GM12878 (cell line): Measurements from ENCODE around the gene SPATS1. TPM values are rescaled to one million over a fixed set of nuclear protein-coding genes. Genes with fewer than 3 reads are reported as not detected.
"Not testable (repeated sequence)": the region's sequence is repeated elsewhere in the genome, so short reads cannot be mapped to it uniquely, and the experiment has no call there.

ENCODE experiments used
- ATAC-seq: fragments of 200-7000 bp; cut with Tn5 transposase; 3 replicates; pipeline ENCODE4 v1.9.1; 2020; ENCODE audit warnings: mild to moderate bottlenecking, moderate library complexity
- BruUV-seq: library from RNA; stranded (reverse); fragments of 400-500 nt; replicated peaks from 2 replicates; lab custom pipeline; 2021; lab: Mats Ljungman, UMichigan
- CTCF ChIA-PET: fragments of 300-600 bp; sonication (Branson Sonifier 250); formaldehyde crosslinking; extraction: SDS; loops from one replicate; lab custom pipeline; 2021; ENCODE audit warnings: inconsistent platforms; lab: Yijun Ruan, JAX
- POLR2A ChIA-PET: fragments of 350-600 bp; formaldehyde crosslinking; extraction: SDS; loops from one replicate; lab custom pipeline; 2021; ENCODE audit warnings: inconsistent platforms; lab: Charles Lee
- RAD21 ChIA-PET: fragments of 300-600 bp; sonication (Branson Sonifier 250); formaldehyde crosslinking; loops from one replicate; lab custom pipeline; 2023; ENCODE audit warnings: antibody characterized with exemption; ENCODE audit not compliant: unreplicated experiment; lab: Charles Lee
- SMC1A ChIA-PET: fragments of 300-600 bp; sonication (Branson Sonifier 250); formaldehyde crosslinking; loops from one replicate; lab custom pipeline; 2023; ENCODE audit not compliant: unreplicated experiment, uncharacterized antibody; lab: Charles Lee
- DNase-seq: peaks from one replicate; pipeline ENCODE4 v3.0.0-alpha.2; 2011; ENCODE audit warnings: low read depth, low spot score
- FAIRE-seq: peaks from 3 replicates; lab custom pipeline; 2011; peaks lifted over from hg19 to GRCh38; lab: Jason Lieb, UNC
- H2AFZ ChIP-seq: 2 replicates; pipeline ENCODE4 v1.6.0; 2011; ENCODE audit warnings: low read depth, low read length, control low read depth; ENCODE audit not compliant: control insufficient read depth
- H3K27ac ChIP-seq: 2 replicates; pipeline ENCODE4 v1.5.1; 2011; ENCODE audit warnings: control low read depth; ENCODE audit not compliant: control insufficient read depth, insufficient read depth
- H3K27me3 ChIP-seq, 2 experiments: replicated peaks in 1 of 2; 2 replicates each; pipeline versions ENCODE4 v1.6.0 to v1.6.1; 2011; ENCODE audit warnings: low read length in 1 of 2; ENCODE audit not compliant: control insufficient read depth in 2 of 2, insufficient read depth in 2 of 2
- H3K36me3 ChIP-seq, 2 experiments: 2 replicates each; pipeline ENCODE4 v1.5.1; 2011; ENCODE audit warnings: low read length in 1 of 2; ENCODE audit not compliant: control insufficient read depth in 2 of 2, insufficient read depth in 2 of 2
- H3K4me1 ChIP-seq: 2 replicates; pipeline ENCODE4 v1.6.1; 2011; ENCODE audit warnings: mild to moderate bottlenecking, low read length, moderate library complexity, mixed read lengths; ENCODE audit not compliant: control insufficient read depth, insufficient read depth
- H3K4me2 ChIP-seq: 2 replicates; pipeline ENCODE4 v1.6.0; 2011; ENCODE audit warnings: control low read depth; ENCODE audit not compliant: control insufficient read depth, insufficient read depth
- H3K4me3 ChIP-seq: fragments of 200-600 bp; sonication (generic); 2 replicates; pipeline ENCODE4 v1.5.1; 2016
- H3K79me2 ChIP-seq: 2 replicates; pipeline ENCODE4 v1.6.0; 2011; ENCODE audit warnings: low read length; ENCODE audit not compliant: control insufficient read depth, insufficient read depth
- H3K9ac ChIP-seq: 2 replicates; pipeline ENCODE4 v1.8.0; 2011; ENCODE audit warnings: low read length, control low read depth, mixed read lengths; ENCODE audit not compliant: control insufficient read depth, insufficient read depth
- H3K9me3 ChIP-seq: replicated peaks from 3 replicates; pipeline ENCODE4 v1.5.1; 2011; ENCODE audit warnings: mild to moderate bottlenecking, low read length; ENCODE audit not compliant: control insufficient read depth, insufficient read depth
- H4K20me1 ChIP-seq: 2 replicates; pipeline ENCODE4 v1.6.0; 2011; ENCODE audit not compliant: control insufficient read depth, insufficient read depth
- BMI1 ChIP-seq: fragments of 450-650 bp; IDR thresholded peaks from 2 replicates; pipeline ENCODE4 v1.6.1; 2016; ENCODE audit warnings: mild to moderate bottlenecking, moderate library complexity, borderline replicate concordance
- NR2F1 ChIP-seq: fragments of 450-650 bp; conservative IDR thresholded peaks from 2 replicates; pipeline ENCODE4 v1.6.1; 2017; ENCODE audit warnings: mild to moderate bottlenecking
- RFX5 ChIP-seq: IDR thresholded peaks from 2 replicates; pipeline ENCODE4 v1.6.1; 2011; ENCODE audit warnings: low read depth, low read length, improper control_type of control experiment
- TAF1 ChIP-seq: IDR thresholded peaks from 2 replicates; pipeline ENCODE4 v1.6.1; 2011; ENCODE audit warnings: mild to moderate bottlenecking, low read depth, low read length, borderline replicate concordance
- WGBS: methylation state at CpG from one replicate; pipeline ENCODE4 v1.1.6; 2016; ENCODE audit warnings: low lambda C conversion rate; ENCODE audit not compliant: insufficient replicate concordance, insufficient coverage; ENCODE audit errors: missing lambda C conversion rate; 5-methylcytosine and 5-hydroxymethylcytosine counted together
- in situ Hi-C: fragments of 300-500 bp; cut with MboI; formaldehyde crosslinking; loops from 9 replicates; pipeline ENCODE4 v1.14.3; 2018; ENCODE audit warnings: mixed read lengths
- intact Hi-C: fragments of 100-400 bp; cut with micrococcal nuclease; formaldehyde crosslinking; loops from one replicate; pipeline ENCODE4 v1.14.2; 2022; ENCODE audit not compliant: unreplicated experiment
- polyA plus RNA-seq, 11 experiments: library from polyadenylated mRNA; depleted of rRNA in 4 of 11; unstranded in 6 of 11; stranded (reverse) in 5 of 11; fragments of >200 nt; fragmentation: Nextera tagmentation in 4 of 11; fragmentation: Illumina TruSeq in 1 of 11; extraction: Ambion mirVana in 4 of 11; extraction: Trizol in 1 of 11; gene quantifications; 1 replicate in 1 of 11; 2 replicates in 10 of 11; pipeline versions ENCODE4 v1.2.1 to v1.2.3, GENCODE V29; 2011 to 2016; ENCODE audit warnings: inconsistent platforms in 2 of 11, missing spikeins in 2 of 11, low read depth in 1 of 11
- total RNA-seq, 4 experiments: library from RNA; depleted of rRNA in 3 of 4; stranded (reverse); fragments of >200 nt in 3 of 4; fragmentation: Illumina TruSeq in 1 of 4; extraction: Trizol in 1 of 4; gene quantifications; 2 replicates each; pipeline versions ENCODE4 v1.2.1 to v1.2.3, GENCODE V29; 2013 to 2021

Gene SPATS1
- total and polyA plus RNA-seq, 10 of the 15 experiments (the other 5 are each of a cell fraction or from before 2014, with no cell fraction given): 0.12 TPM; not detected in 9

- peak; percentile 79; the same call in 1 of the 2 replicates for TF ChIP-seq BMI1
- peak; percentile 95 for TF ChIP-seq TAF1
- peak; percentile 66 for TF ChIP-seq NR2F1
- no peak for TF ChIP-seq RFX5
These were observed 29.3 kb upstream of the SPATS1 start, which contains the start of gene AARS2 (continued) for GRCh38 chr6:44312901-44313788.

DNA sequence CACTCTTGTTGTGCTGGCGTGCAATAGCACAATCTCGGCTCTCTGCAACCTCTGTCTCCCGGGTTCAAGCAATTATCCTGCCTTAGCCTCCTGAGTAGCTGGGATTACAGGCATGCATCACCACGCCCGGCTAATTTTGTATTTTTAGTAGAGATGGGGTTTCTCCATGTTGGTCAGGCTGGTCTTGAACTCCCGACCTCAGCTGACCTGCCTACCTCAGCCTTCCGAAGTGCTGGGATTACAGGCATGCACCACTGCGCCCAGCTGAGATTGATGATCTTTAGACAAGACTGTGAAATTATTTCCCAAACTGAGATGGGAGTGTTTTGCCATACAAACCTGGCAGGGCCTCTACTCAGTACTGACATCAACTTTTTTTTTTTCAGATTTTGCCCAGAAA, 27.8 kb upstream of the SPATS1 start:
- ATAC-seq, DNase-seq, H3K27ac ChIP-seq, FAIRE-seq, H3K4me2 ChIP-seq, H3K9me3 ChIP-seq, H3K4me3 ChIP-seq, in situ Hi-C loops, H2AFZ ChIP-seq, SMC1A ChIA-PET, H3K4me1 ChIP-seq, H3K27me3 ChIP-seq, H4K20me1 ChIP-seq, BruUV-seq, intact Hi-C loops, H3K9ac ChIP-seq: not testable (repeated sequence)
- RAD21 ChIA-PET: interaction anchor here (1.1 kb wide), 1 partner anchor 47 kb away, joined by 5 read pairs; no protein-coding TSS in a partner anchor
- POLR2A ChIA-PET: interaction anchor here (0.9 kb wide), 1 partner anchor 72 kb away, joined by 3 read pairs; no protein-coding TSS in a partner anchor
- 54% methylated on average over 8 of the region's 8 CpGs for WGBS
- CTCF ChIA-PET: interaction anchor here (0.8 to 1.5 kb wide), 9 partner anchors 9 to 111 kb away, joined by 3 to 6 read pairs (median 3); partner anchors contain the start of gene TMEM151B
- peaks cover 11% of the 10 kb centered on the region for H3K79me2 ChIP-seq
- peaks cover 2 to 14% of the 10 kb centered on the region in 2 experiments for H3K36me3 ChIP-seq
